MCF 10A (cell line): Measurements from ENCODE around the gene GASK1A. TPM values are rescaled to one million over a fixed set of nuclear protein-coding genes. Genes with fewer than 3 reads are reported as not detected.

Experiments
- BruUV-seq: library from RNA; stranded (reverse); fragments of 400-500 nt; replicated peaks from 2 replicates; lab custom pipeline; 2021; lab: Mats Ljungman, UMichigan
- CTCF ChIA-PET: fragments of 300-600 bp; sonication (Branson Sonifier 250); formaldehyde crosslinking; extraction: SDS; loops from one replicate; lab custom pipeline; 2021; ENCODE audit warnings: antibody characterized with exemption, inconsistent platforms; lab: Yijun Ruan, JAX
- POLR2A ChIA-PET: fragments of 300-600, 350-650 bp; sonication (Branson Sonifier 250); formaldehyde crosslinking; extraction: SDS; loops from one replicate; lab custom pipeline; 2020; ENCODE audit warnings: antibody characterized with exemption, inconsistent platforms; lab: Yijun Ruan, JAX
- DNase-seq: peaks from one replicate; pipeline ENCODE4 v3.0.0-alpha.2; 2018; ENCODE audit not compliant: unreplicated experiment
- H3K27ac Mint-ChIP-seq: one replicate; pipeline ENCODE4 v1.8.0; 2022; ENCODE audit warnings: mild to moderate bottlenecking, low read depth, mixed read lengths; ENCODE audit not compliant: unreplicated experiment
- H3K27me3 Mint-ChIP-seq: one replicate; pipeline ENCODE4 v1.8.0; 2022; ENCODE audit warnings: mixed read lengths; ENCODE audit not compliant: insufficient read depth, unreplicated experiment
- H3K36me3 Mint-ChIP-seq: one replicate; pipeline ENCODE4 v1.8.0; 2022; ENCODE audit warnings: mild to moderate bottlenecking, moderate library complexity, mixed read lengths; ENCODE audit not compliant: insufficient read depth, unreplicated experiment
- H3K4me1 Mint-ChIP-seq: one replicate; pipeline ENCODE4 v1.8.0; 2022; ENCODE audit warnings: mixed read lengths; ENCODE audit not compliant: insufficient read depth, unreplicated experiment
- H3K4me3 Mint-ChIP-seq: one replicate; pipeline ENCODE4 v1.8.0; 2022; ENCODE audit warnings: mild to moderate bottlenecking, moderate library complexity, mixed read lengths; ENCODE audit not compliant: unreplicated experiment
- H3K9me3 Mint-ChIP-seq: one replicate; pipeline ENCODE4 v1.8.0; 2022; ENCODE audit warnings: mixed read lengths; ENCODE audit not compliant: unreplicated experiment
- intact Hi-C: fragments of 100-400 bp; cut with micrococcal nuclease; formaldehyde crosslinking; loops from 2 replicates; pipeline ENCODE4 v1.14.1; 2022
- total RNA-seq: library from RNA; stranded (reverse); gene quantifications from 2 replicates; pipeline ENCODE4 v1.2.3, GENCODE V29; 2022
- TF ChIP-seq, protein P1 (sequence below): fragments of 200-600 bp; IDR thresholded peaks from one replicate; pipeline ENCODE4 v1.8.0; 2022; ENCODE audit warnings: antibody characterized with exemption, mild to moderate bottlenecking; ENCODE audit not compliant: unreplicated experiment

GASK1A gene
- total RNA-seq, 1 experiment from 2014 or later: not detected

DNA sequence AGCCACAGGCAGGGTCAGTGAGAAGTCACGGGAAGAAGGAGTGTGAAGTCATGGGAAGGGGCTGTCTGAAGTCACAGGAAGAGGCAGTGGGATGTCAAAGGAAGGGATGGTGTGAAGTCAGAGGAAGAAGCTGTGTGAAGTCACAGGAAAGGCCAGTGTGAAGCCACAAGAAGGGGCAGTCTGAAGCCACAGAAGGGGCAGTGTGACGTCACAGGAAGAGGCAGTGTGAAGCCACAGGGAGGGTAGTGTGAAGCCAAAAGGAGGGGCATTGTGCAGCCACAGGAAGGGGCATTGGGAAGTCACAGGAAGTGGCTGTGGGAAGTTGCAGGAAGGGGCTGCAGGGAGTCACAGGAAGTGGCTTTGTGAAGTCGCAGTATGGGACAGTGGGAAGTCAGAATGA is 35.1 kb downstream of the GASK1A start:
- no peaks in the 10 kb centered on the region for H3K4me1 Mint-ChIP-seq
- TF ChIP-seq, protein P1, sequence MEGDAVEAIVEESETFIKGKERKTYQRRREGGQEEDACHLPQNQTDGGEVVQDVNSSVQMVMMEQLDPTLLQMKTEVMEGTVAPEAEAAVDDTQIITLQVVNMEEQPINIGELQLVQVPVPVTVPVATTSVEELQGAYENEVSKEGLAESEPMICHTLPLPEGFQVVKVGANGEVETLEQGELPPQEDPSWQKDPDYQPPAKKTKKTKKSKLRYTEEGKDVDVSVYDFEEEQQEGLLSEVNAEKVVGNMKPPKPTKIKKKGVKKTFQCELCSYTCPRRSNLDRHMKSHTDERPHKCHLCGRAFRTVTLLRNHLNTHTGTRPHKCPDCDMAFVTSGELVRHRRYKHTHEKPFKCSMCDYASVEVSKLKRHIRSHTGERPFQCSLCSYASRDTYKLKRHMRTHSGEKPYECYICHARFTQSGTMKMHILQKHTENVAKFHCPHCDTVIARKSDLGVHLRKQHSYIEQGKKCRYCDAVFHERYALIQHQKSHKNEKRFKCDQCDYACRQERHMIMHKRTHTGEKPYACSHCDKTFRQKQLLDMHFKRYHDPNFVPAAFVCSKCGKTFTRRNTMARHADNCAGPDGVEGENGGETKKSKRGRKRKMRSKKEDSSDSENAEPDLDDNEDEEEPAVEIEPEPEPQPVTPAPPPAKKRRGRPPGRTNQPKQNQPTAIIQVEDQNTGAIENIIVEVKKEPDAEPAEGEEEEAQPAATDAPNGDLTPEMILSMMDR: no peak

DNA sequence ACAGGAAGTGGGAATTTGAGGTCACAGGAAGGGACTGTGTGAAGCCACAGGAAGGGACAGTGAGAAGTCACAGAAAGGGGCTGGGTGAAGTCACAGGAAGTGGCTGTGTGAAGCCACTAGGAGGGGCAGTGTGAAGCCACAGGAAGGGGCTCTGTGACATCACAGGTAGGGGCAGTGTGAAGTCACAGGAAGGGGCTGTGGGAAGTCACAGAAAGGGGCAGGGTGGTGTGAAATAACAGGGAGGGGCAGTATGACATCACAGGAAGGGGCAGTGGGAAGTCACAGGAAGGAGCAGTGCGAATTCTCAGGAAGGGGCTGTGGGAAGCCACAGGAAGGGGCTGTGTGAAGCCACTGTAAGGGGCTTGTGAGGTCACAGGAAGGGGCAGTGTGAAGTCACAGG is 35.8 kb downstream of the GASK1A start:
- H3K36me3 Mint-ChIP-seq: no peaks in the 10 kb centered on the region
- DNase-seq: no peak
- ChIA-PET POLR2A (no interaction called here), CTCF (no interaction called here)
- intact Hi-C loops: no loop called here
- TF ChIP-seq, protein P1: no peak
- no peaks in the 10 kb centered on the region for H3K9me3 Mint-ChIP-seq
- no TSS peak for BruUV-seq
- no peaks in the 10 kb centered on the region for H3K4me1 Mint-ChIP-seq
- H3K27me3 Mint-ChIP-seq: no peaks in the 10 kb centered on the region
- H3K27ac Mint-ChIP-seq: no peak overlapping the region
- no peak overlapping the region for H3K4me3 Mint-ChIP-seq

More for the DNA sequence above, 35.1 kb downstream of the GASK1A start:
- no peaks in the 10 kb centered on the region for H3K36me3 Mint-ChIP-seq
- POLR2A ChIA-PET: no interaction called here
- intact Hi-C loops: no loop called here
- H3K9me3 Mint-ChIP-seq: no peaks in the 10 kb centered on the region
- BruUV-seq: no TSS peak
- H3K27me3 Mint-ChIP-seq: no peaks in the 10 kb centered on the region
- no peak overlapping the region for H3K27ac Mint-ChIP-seq
- no peak overlapping the region for H3K4me3 Mint-ChIP-seq
- DNase-seq: no peak
- CTCF ChIA-PET: no interaction called here

DNA sequence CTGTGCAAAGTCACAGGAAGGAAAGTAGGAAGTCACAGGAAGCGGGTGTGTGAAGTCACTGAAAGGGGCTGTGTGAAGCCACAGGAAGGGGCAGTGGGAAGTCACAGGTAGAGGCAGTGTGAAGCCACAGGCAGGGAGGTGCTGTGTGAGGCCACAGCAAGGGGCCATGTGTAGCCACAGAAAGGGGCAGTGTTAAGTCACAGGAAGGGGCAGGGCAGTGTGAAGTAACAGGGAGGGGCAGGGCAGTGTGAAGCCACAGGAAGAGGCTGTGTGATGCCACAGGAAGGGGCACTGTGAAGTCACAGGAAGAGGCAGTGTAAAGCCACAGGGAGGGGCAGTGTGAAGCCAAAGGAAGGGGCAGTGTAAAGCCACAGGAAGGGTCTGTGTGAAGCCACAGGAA is 36.5 kb downstream of the GASK1A start:
- H3K9me3 Mint-ChIP-seq: no peaks in the 10 kb centered on the region
- TF ChIP-seq, protein P1: no peak
- H3K4me1 Mint-ChIP-seq: no peaks in the 10 kb centered on the region
- ChIA-PET POLR2A (no interaction called here), CTCF (no interaction called here)
- BruUV-seq: no TSS peak
- no peaks in the 10 kb centered on the region for H3K36me3 Mint-ChIP-seq
- DNase-seq: no peak
- H3K27me3 Mint-ChIP-seq: no peaks in the 10 kb centered on the region
- no peak overlapping the region for H3K27ac Mint-ChIP-seq
- H3K4me3 Mint-ChIP-seq: no peak overlapping the region
- intact Hi-C loops: no loop called here

DNA sequence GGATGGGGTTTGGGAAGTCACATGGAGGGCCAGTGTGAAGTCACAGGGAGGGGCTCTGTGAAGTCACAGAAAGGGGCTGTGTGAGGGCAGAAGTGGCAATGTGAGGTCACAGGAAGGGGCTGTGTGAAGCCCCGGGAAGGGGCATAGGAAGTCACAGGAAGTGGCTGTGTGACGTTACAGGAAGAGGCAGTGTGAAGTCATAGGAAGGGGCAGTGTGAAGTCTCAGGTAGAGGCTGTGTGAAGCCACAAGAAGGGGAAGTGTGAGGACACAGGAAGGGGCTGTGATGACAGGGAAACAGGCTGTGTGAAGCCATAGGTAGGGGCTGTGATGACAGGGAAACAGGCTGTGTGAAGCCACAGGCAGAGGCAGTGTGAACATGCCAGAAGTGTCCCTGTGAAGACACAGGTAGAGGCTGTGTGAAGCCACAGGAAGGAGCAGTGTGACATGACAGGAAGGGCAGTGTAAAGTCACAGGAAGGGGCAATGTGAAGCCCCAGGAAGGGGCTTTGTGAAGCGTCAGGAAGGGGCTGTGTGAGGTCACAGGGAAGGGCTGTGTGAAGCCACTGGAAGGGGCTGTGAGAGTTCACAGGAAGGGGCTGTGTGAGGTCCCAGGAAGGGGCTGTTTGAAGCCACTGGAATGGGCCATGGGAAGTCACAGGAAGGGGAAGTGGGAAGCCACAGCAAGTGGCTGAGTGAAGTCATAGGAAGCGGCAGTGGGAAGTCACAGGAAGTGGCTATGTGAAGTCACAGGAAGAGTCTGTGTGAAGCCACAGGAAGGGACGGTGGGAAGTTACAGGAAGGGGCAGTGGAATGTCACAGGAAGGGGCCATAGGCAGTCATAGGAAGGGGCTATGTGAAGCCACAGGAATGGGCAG is 37.1 kb downstream of the GASK1A start:
- Mint-ChIP-seq H3K36me3 (no peaks in the 10 kb centered on the region), H3K27me3 (no peaks in the 10 kb centered on the region), H3K4me1 (no peaks in the 10 kb centered on the region), H3K4me3 (no peak overlapping the region), H3K27ac (no peak overlapping the region), H3K9me3 (no peaks in the 10 kb centered on the region)
- ChIA-PET POLR2A (no interaction called here), CTCF (no interaction called here)
- intact Hi-C loops: no loop called here
- TF ChIP-seq, protein P1: no peak
- no peak for DNase-seq
- no TSS peak for BruUV-seq
